ENCODE measurements around the gene NGB.

NGB gene

GRCh38 chr14:77230914-77231313 lies 40.1 kb downstream of the NGB start:
- DNase-seq = no peak

GRCh38 chr14:77228056-77228455 lies 43.0 kb downstream of the NGB start:
- no peak for DNase-seq

- no peak for DNase-seq
Observed at GRCh38 chr14:77225892-77226557, 45.0 kb downstream of the NGB start.

GRCh38 chr14:77225254-77225653 lies 45.8 kb downstream of the NGB start:
- no peak for DNase-seq

GRCh38 chr14:77224212-77224611 lies 46.8 kb downstream of the NGB start:
- DNase-seq = no peak

GRCh38 chr14:77222546-77223225 lies 48.3 kb downstream of the NGB start:
- DNase-seq = no peak

GRCh38 chr14:77221241-77221871 lies 49.6 kb downstream of the NGB start:
- no peak for DNase-seq

GRCh38 chr14:77220246-77221017 lies 50.6 kb downstream of the NGB start:
- DNase-seq = no peak

- no peak for DNase-seq
Observed at GRCh38 chr14:77219591-77219990, 51.4 kb downstream of the NGB start.

GRCh38 chr14:77217551-77217950 lies 53.5 kb downstream of the NGB start:
- no peak for DNase-seq

All from right kidney (tissue), 1 donor.